Neural progenitor cell (in vitro differentiated cells): ENCODE measurements around the gene CASK. TPM values are rescaled to one million over a fixed set of nuclear protein-coding genes. Genes with fewer than 3 reads are reported as not detected.

Source experiments
- DNase-seq: peaks from one replicate; pipeline ENCODE4 v3.0.0-alpha.2; 2016; ENCODE audit warnings: low spot score
- H2AFZ ChIP-seq: fragments of 200-600 bp; sonication (generic); replicated peaks from 2 replicates; pipeline ENCODE4 v1.6.1; 2016; ENCODE audit warnings: antibody characterized with exemption
- H3F3A ChIP-seq: fragments of 200-600 bp; sonication (generic); 2 replicates; pipeline ENCODE4 v1.6.1; 2016; ENCODE audit warnings: antibody characterized with exemption, low read depth
- H3K27ac ChIP-seq: fragments of 200-600 bp; sonication (generic); 2 replicates; pipeline ENCODE4 v1.5.1; 2016; ENCODE audit warnings: mild to moderate bottlenecking
- H3K27me3 ChIP-seq: fragments of 200-600 bp; sonication (generic); 2 replicates; pipeline ENCODE4 v1.6.1; 2016; ENCODE audit warnings: mild to moderate bottlenecking, moderate library complexity
- H3K36me3 ChIP-seq: fragments of 200-600 bp; sonication (generic); 2 replicates; pipeline ENCODE4 v1.5.1; 2016
- H3K4me1 ChIP-seq: fragments of 200-600 bp; sonication (generic); 2 replicates; pipeline ENCODE4 v1.6.1; 2016; ENCODE audit warnings: mixed run types
- H3K4me2 ChIP-seq: fragments of 200-600 bp; sonication (generic); 2 replicates; pipeline ENCODE4 v1.6.1; 2016
- H3K4me3 ChIP-seq: fragments of 200-600 bp; sonication (generic); 2 replicates; pipeline ENCODE4 v1.5.1; 2016
- H3K79me2 ChIP-seq: fragments of 200-600 bp; sonication (generic); 2 replicates; pipeline ENCODE4 v1.6.1; 2016; ENCODE audit warnings: low read depth
- H3K9ac ChIP-seq: fragments of 200-600 bp; sonication (generic); 2 replicates; pipeline ENCODE4 v1.6.1; 2016
- H3K9me3 ChIP-seq: fragments of 200-600 bp; sonication (generic); 2 replicates; pipeline ENCODE4 v1.5.1; 2016; ENCODE audit warnings: low read depth
- H4K20me1 ChIP-seq: fragments of 200-600 bp; sonication (generic); 2 replicates; pipeline ENCODE4 v1.6.1; 2016; ENCODE audit warnings: low read depth
- H3K27ac Mint-ChIP-seq: 3 replicates; pipeline ENCODE4 v1.8.0; 2021; ENCODE audit warnings: mixed read lengths
- H3K27me3 Mint-ChIP-seq: 2 replicates; pipeline ENCODE4 v1.8.0; 2022; ENCODE audit warnings: low read depth, mild to moderate bottlenecking, inconsistent platforms, moderate library complexity, mixed read lengths; ENCODE audit not compliant: insufficient read depth
- H3K36me3 Mint-ChIP-seq: 3 replicates; pipeline ENCODE4 v1.8.0; 2021; ENCODE audit warnings: mixed read lengths
- H3K4me1 Mint-ChIP-seq: 3 replicates; pipeline ENCODE4 v1.8.0; 2021; ENCODE audit warnings: mixed read lengths
- H3K4me3 Mint-ChIP-seq: 3 replicates; pipeline ENCODE4 v1.8.0; 2021; ENCODE audit warnings: mild to moderate bottlenecking, moderate library complexity, mixed read lengths
- H3K9me3 Mint-ChIP-seq: 3 replicates; pipeline ENCODE4 v1.8.0; 2020; ENCODE audit warnings: mixed read lengths
- CTCF ChIP-seq: fragments of 200-600 bp; sonication (generic); IDR thresholded peaks from 2 replicates; pipeline ENCODE4 v1.5.1; 2017; ENCODE audit warnings: antibody characterized with exemption, mild to moderate bottlenecking
- EZH2 ChIP-seq: fragments of 200-600 bp; sonication (generic); IDR thresholded peaks from 2 replicates; pipeline ENCODE4 v1.6.1; 2017; ENCODE audit warnings: antibody characterized with exemption, mild to moderate bottlenecking, moderate library complexity
- EZH2phosphoT487 ChIP-seq: fragments of 200-600 bp; sonication (generic); IDR thresholded peaks from 2 replicates; pipeline ENCODE4 v1.6.1; 2017; ENCODE audit warnings: antibody characterized with exemption
- total RNA-seq: library from RNA; depleted of rRNA; stranded (reverse); fragments of >200 nt; gene quantifications from 2 replicates; pipeline ENCODE4 v1.2.3, GENCODE V29; 2015; ENCODE audit warnings: low replicate concordance

Gene CASK
- total RNA-seq, 1 donor from 2014 or later: 85.4 TPM

- H3K27me3 ChIP-seq: no peaks in the 10 kb centered on the region
- H3F3A ChIP-seq: no peaks in the 10 kb centered on the region
- H3K27ac Mint-ChIP-seq: no peak overlapping the region
- peaks cover 5% of the 10 kb centered on the region for H3K4me1 ChIP-seq
- no peaks in the 10 kb centered on the region for H3K9me3 ChIP-seq
- no peak overlapping the region for H3K4me3 ChIP-seq
- H3K9ac ChIP-seq: no peak overlapping the region
- peak overlapping the region; percentile 10 for H3K27ac ChIP-seq
- H3K4me3 Mint-ChIP-seq: no peak overlapping the region
- H3K4me1 Mint-ChIP-seq: peaks cover 4% of the 10 kb centered on the region
- H3K36me3 ChIP-seq: no peaks in the 10 kb centered on the region
- H3K9me3 Mint-ChIP-seq: no peaks in the 10 kb centered on the region
- no peaks in the 10 kb centered on the region for H3K36me3 Mint-ChIP-seq
- TF ChIP-seq EZH2: no peak
- no peak for TF ChIP-seq CTCF
- TF ChIP-seq EZH2phosphoT487: no peak
- H3K79me2 ChIP-seq: no peaks in the 10 kb centered on the region
- H4K20me1 ChIP-seq: no peaks in the 10 kb centered on the region
- no peak overlapping the region for H3K4me2 ChIP-seq
- DNase-seq: no peak
- H2AFZ ChIP-seq: no peak overlapping the region
- no peaks in the 10 kb centered on the region for H3K27me3 Mint-ChIP-seq
Measured at GRCh38 chrX:41559235-41560052, 363.9 kb downstream of the CASK start.

GRCh38 chrX:41558531-41558930, 364.8 kb downstream of the CASK start:
- peaks cover 4% of the 10 kb centered on the region for H3K4me1 Mint-ChIP-seq
- Histone ChIP-seq H3K9ac (no peak overlapping the region), H3K4me2 (no peak overlapping the region), H3K27me3 (no peaks in the 10 kb centered on the region), H3K27ac (no peak overlapping the region), H4K20me1 (no peaks in the 10 kb centered on the region), H2AFZ (no peak overlapping the region), H3K9me3 (no peaks in the 10 kb centered on the region), H3K4me1 (peaks cover 5% of the 10 kb centered on the region), H3K36me3 (no peaks in the 10 kb centered on the region), H3K4me3 (no peak overlapping the region), H3K79me2 (no peaks in the 10 kb centered on the region), H3F3A (no peaks in the 10 kb centered on the region)
- H3K27ac Mint-ChIP-seq: no peak overlapping the region
- H3K27me3 Mint-ChIP-seq: no peaks in the 10 kb centered on the region
- peak; percentile 13 for DNase-seq
- no peak overlapping the region for H3K4me3 Mint-ChIP-seq
- no peaks in the 10 kb centered on the region for H3K9me3 Mint-ChIP-seq
- TF ChIP-seq EZH2: no peak
- TF ChIP-seq CTCF: peak; percentile 46
- no peaks in the 10 kb centered on the region for H3K36me3 Mint-ChIP-seq

GRCh38 chrX:41556958-41557357, 366.4 kb downstream of the CASK start:
- H3K79me2 ChIP-seq: no peaks in the 10 kb centered on the region
- H3K9me3 ChIP-seq: no peaks in the 10 kb centered on the region
- no peaks in the 10 kb centered on the region for H3K27me3 ChIP-seq
- Mint-ChIP-seq H3K36me3 (peaks cover 2% of the 10 kb centered on the region), H3K4me1 (peaks cover 4% of the 10 kb centered on the region), H3K27ac (no peak overlapping the region), H3K27me3 (no peaks in the 10 kb centered on the region), H3K9me3 (no peaks in the 10 kb centered on the region), H3K4me3 (no peak overlapping the region)
- H4K20me1 ChIP-seq: no peaks in the 10 kb centered on the region
- TF ChIP-seq EZH2 (no peak), CTCF (no peak), EZH2phosphoT487 (no peak)
- DNase-seq: no peak
- no peaks in the 10 kb centered on the region for H3K36me3 ChIP-seq
- H3K27ac ChIP-seq: no peak overlapping the region
- H3K9ac ChIP-seq: no peak overlapping the region
- peaks cover 5% of the 10 kb centered on the region for H3K4me1 ChIP-seq
- H3K4me2 ChIP-seq: no peak overlapping the region
- no peak overlapping the region for H3K4me3 ChIP-seq
- H2AFZ ChIP-seq: no peak overlapping the region
- no peaks in the 10 kb centered on the region for H3F3A ChIP-seq
